ENCODE data around the gene ZBTB7C.

DNA sequence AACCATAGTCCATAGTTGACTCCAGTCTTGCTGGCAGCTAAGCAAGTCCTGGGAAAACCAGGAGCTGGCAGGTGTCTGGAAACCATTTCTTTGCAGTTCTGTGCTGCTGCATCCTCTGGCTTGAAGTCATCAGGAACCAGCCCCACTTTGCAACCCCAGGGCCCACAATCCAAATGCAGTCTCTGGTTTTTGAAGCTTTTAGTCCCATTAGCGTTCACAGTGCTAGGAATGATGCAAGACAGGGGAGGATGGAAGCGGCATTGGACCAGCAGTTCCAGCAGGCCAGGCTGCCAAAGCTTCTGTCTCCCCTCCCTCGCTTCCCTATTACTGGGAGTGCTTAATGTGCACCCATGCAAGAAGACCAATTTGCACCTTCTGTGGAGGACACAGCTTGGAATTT is 106.4 kb downstream of the ZBTB7C start:
- TF ChIP-seq EZH2phosphoT487 (IDR thresholded peaks at IDR 0.05; ENCODE audit: borderline replicate concordance), result no peak
- TF ChIP-seq, protein P1, sequence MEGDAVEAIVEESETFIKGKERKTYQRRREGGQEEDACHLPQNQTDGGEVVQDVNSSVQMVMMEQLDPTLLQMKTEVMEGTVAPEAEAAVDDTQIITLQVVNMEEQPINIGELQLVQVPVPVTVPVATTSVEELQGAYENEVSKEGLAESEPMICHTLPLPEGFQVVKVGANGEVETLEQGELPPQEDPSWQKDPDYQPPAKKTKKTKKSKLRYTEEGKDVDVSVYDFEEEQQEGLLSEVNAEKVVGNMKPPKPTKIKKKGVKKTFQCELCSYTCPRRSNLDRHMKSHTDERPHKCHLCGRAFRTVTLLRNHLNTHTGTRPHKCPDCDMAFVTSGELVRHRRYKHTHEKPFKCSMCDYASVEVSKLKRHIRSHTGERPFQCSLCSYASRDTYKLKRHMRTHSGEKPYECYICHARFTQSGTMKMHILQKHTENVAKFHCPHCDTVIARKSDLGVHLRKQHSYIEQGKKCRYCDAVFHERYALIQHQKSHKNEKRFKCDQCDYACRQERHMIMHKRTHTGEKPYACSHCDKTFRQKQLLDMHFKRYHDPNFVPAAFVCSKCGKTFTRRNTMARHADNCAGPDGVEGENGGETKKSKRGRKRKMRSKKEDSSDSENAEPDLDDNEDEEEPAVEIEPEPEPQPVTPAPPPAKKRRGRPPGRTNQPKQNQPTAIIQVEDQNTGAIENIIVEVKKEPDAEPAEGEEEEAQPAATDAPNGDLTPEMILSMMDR (conservative IDR thresholded peaks at IDR 0.05; ENCODE audit: low read length), result no peak

All from Loucy (cell line).